Activated B cell treated with CpG ODN at 0.5 μM for 24 hours (primary cell): ENCODE data around the gene OSBPL6. TPM values are rescaled to one million over a fixed set of nuclear protein-coding genes. Genes with fewer than 3 reads are reported as not detected.

Source experiments
- ATAC-seq: fragments of 200-7000 bp; cut with Tn5 transposase; one replicate; pipeline ENCODE4 v1.10.0; 2021; ENCODE audit warnings: low read depth, mild to moderate bottlenecking, moderate library complexity
- CTCF ChIA-PET: fragments of 350-600 bp; sonication (Branson Sonifier 250); formaldehyde crosslinking; loops from one replicate; lab custom pipeline; 2021; ENCODE audit warnings: antibody characterized with exemption; lab: Charles Lee
- POLR2A ChIA-PET: fragments of 350-600 bp; sonication (Branson Sonifier 250); formaldehyde crosslinking; loops from one replicate; lab custom pipeline; 2021; ENCODE audit warnings: antibody characterized with exemption; lab: Charles Lee
- DNase-seq: peaks from one replicate; pipeline ENCODE4 v3.0.0; 2022
- H3K27ac Mint-ChIP-seq: one replicate; pipeline ENCODE4 v1.8.0; 2020; ENCODE audit warnings: mixed read lengths
- H3K27me3 Mint-ChIP-seq: one replicate; pipeline ENCODE4 v1.8.0; 2021; ENCODE audit warnings: mixed read lengths
- H3K36me3 Mint-ChIP-seq: one replicate; pipeline ENCODE4 v1.8.0; 2021; ENCODE audit warnings: low read depth, mixed read lengths
- H3K4me1 Mint-ChIP-seq: one replicate; pipeline ENCODE4 v1.8.0; 2021; ENCODE audit warnings: mixed read lengths
- H3K4me3 Mint-ChIP-seq: one replicate; pipeline ENCODE4 v1.8.0; 2020; ENCODE audit warnings: mild to moderate bottlenecking, mixed read lengths
- H3K9me3 Mint-ChIP-seq: one replicate; pipeline ENCODE4 v1.8.0; 2020; ENCODE audit warnings: mixed read lengths
- CTCF ChIP-seq: fragments of 200-600 bp; IDR thresholded peaks from one replicate; pipeline ENCODE4 v1.8.0; 2022; ENCODE audit warnings: antibody characterized with exemption, mild to moderate bottlenecking
- intact Hi-C: fragments of 100-400 bp; cut with micrococcal nuclease; formaldehyde crosslinking; loops from one replicate; pipeline ENCODE4 v1.15.1; 2024
- total RNA-seq: library from RNA; stranded (reverse); gene quantifications from 2 replicates; pipeline ENCODE4 v1.2.3, GENCODE V29; 2022

OSBPL6 gene
- total RNA-seq, 1 donor from 2014 or later: not detected

GRCh38 chr2:178279142-178279541 is 84.8 kb downstream of the OSBPL6 start:
- TF ChIP-seq CTCF: no peak
- POLR2A ChIA-PET: no interaction called here
- H3K9me3 Mint-ChIP-seq: no peaks in the 10 kb centered on the region
- peaks cover 4% of the 10 kb centered on the region for H3K27me3 Mint-ChIP-seq
- no peaks in the 10 kb centered on the region for H3K36me3 Mint-ChIP-seq
- no peak overlapping the region for H3K27ac Mint-ChIP-seq
- ATAC-seq (no peak), DNase-seq (no peak)
- intact Hi-C loops: no loop called here
- no peaks in the 10 kb centered on the region for H3K4me1 Mint-ChIP-seq
- CTCF ChIA-PET: no interaction called here
- H3K4me3 Mint-ChIP-seq: no peak overlapping the region

GRCh38 chr2:178279636-178280035 is 85.3 kb downstream of the OSBPL6 start:
- ChIA-PET CTCF (interaction anchor here (1.0 kb wide), 1 partner anchor 9 kb away, joined by 3 read pairs; no protein-coding TSS in a partner anchor), POLR2A (no interaction called here)
- DNase-seq (no peak), ATAC-seq (no peak)
- Mint-ChIP-seq H3K4me3 (no peak overlapping the region), H3K4me1 (no peaks in the 10 kb centered on the region), H3K36me3 (no peaks in the 10 kb centered on the region), H3K9me3 (no peaks in the 10 kb centered on the region), H3K27me3 (peaks cover 4% of the 10 kb centered on the region), H3K27ac (no peak overlapping the region)
- intact Hi-C loops: loop anchor here (1.0 kb wide), 1 partner anchor 167 kb away; the partner anchor contains the start of gene RBM45
- TF ChIP-seq CTCF: no peak

- intact Hi-C loops: loop anchor here (1.0 kb wide), 1 partner anchor 168 kb away; the partner anchor contains the start of gene RBM45
- H3K4me1 Mint-ChIP-seq: no peaks in the 10 kb centered on the region
- H3K27me3 Mint-ChIP-seq: peaks cover 2% of the 10 kb centered on the region
- ATAC-seq: peak; percentile 57
- H3K4me3 Mint-ChIP-seq: no peak overlapping the region
- H3K9me3 Mint-ChIP-seq: no peaks in the 10 kb centered on the region
- CTCF ChIA-PET: interaction anchor here (1.0 kb wide), 1 partner anchor 10 kb away, joined by 3 read pairs; no protein-coding TSS in a partner anchor
- no peak overlapping the region for H3K27ac Mint-ChIP-seq
- peak; percentile 31 for TF ChIP-seq CTCF
- no peaks in the 10 kb centered on the region for H3K36me3 Mint-ChIP-seq
- no peak for DNase-seq
- POLR2A ChIA-PET: no interaction called here
These were observed 86.0 kb downstream of the OSBPL6 start for GRCh38 chr2:178280244-178280852.

- Mint-ChIP-seq H3K9me3 (no peaks in the 10 kb centered on the region), H3K27me3 (peaks cover 2% of the 10 kb centered on the region), H3K4me3 (no peak overlapping the region), H3K36me3 (no peaks in the 10 kb centered on the region), H3K27ac (no peak overlapping the region), H3K4me1 (no peaks in the 10 kb centered on the region)
- TF ChIP-seq CTCF: no peak
- POLR2A ChIA-PET: no interaction called here
- DNase-seq (no peak), ATAC-seq (no peak)
- intact Hi-C loops: no loop called here
- CTCF ChIA-PET: no interaction called here
These were observed 87.9 kb downstream of the OSBPL6 start for GRCh38 chr2:178282075-178282815.

- intact Hi-C loops: no loop called here
- POLR2A ChIA-PET: no interaction called here
- peaks cover 2% of the 10 kb centered on the region for H3K27me3 Mint-ChIP-seq
- DNase-seq (no peak), ATAC-seq (no peak)
- no peak overlapping the region for H3K4me3 Mint-ChIP-seq
- H3K4me1 Mint-ChIP-seq: no peaks in the 10 kb centered on the region
- no peak overlapping the region for H3K27ac Mint-ChIP-seq
- CTCF ChIA-PET: no interaction called here
- TF ChIP-seq CTCF: no peak
- no peaks in the 10 kb centered on the region for H3K9me3 Mint-ChIP-seq
- no peaks in the 10 kb centered on the region for H3K36me3 Mint-ChIP-seq
These were observed 89.1 kb downstream of the OSBPL6 start for GRCh38 chr2:178283341-178283918.
